ENCODE data around the gene LOXL1.

Gene LOXL1

GRCh38 chr15:73940061-73940981 lies 14.1 kb downstream of the LOXL1 start:
- DNase-seq, result no peak

- DNase-seq, result no peak
Measured at GRCh38 chr15:73941044-73941443, 14.8 kb downstream of the LOXL1 start.

GRCh38 chr15:73941449-73941848 lies 15.2 kb downstream of the LOXL1 start:
- DNase-seq, result no peak

GRCh38 chr15:73941871-73942635 lies 15.8 kb downstream of the LOXL1 start:
- no peak for DNase-seq

GRCh38 chr15:73942751-73943270 lies 16.5 kb downstream of the LOXL1 start:
- no peak for DNase-seq

GRCh38 chr15:73944161-73945129 lies 18.2 kb downstream of the LOXL1 start:
- no peak for DNase-seq

- no peak for DNase-seq
Measured at GRCh38 chr15:73945130-73945508, 18.9 kb downstream of the LOXL1 start.

- no peak for DNase-seq
Measured at GRCh38 chr15:73946046-73946721, 19.9 kb downstream of the LOXL1 start.

- DNase-seq, result no peak
Measured at GRCh38 chr15:73946795-73947370, 20.6 kb downstream of the LOXL1 start.

GRCh38 chr15:73947651-73948050 lies 21.4 kb downstream of the LOXL1 start:
- no peak for DNase-seq

- no peak for DNase-seq
Measured at GRCh38 chr15:73948396-73948795, 22.1 kb downstream of the LOXL1 start.

GRCh38 chr15:73948982-73949381 lies 22.7 kb downstream of the LOXL1 start:
- no peak for DNase-seq

- no peak for DNase-seq
Measured at GRCh38 chr15:73949496-73949895, 23.2 kb downstream of the LOXL1 start.

GRCh38 chr15:73950479-73950830 lies 24.2 kb downstream of the LOXL1 start:
- DNase-seq, result no peak

GRCh38 chr15:73950831-73951561 lies 24.7 kb downstream of the LOXL1 start:
- DNase-seq, result peak; percentile 71 to 72

GRCh38 chr15:73951601-73952000 lies 25.3 kb downstream of the LOXL1 start:
- no peak for DNase-seq

GRCh38 chr15:73952171-73952912 lies 26.1 kb downstream of the LOXL1 start:
- no peak for DNase-seq

- no peak for DNase-seq
Measured at GRCh38 chr15:73952913-73953750, 26.9 kb downstream of the LOXL1 start.

All from stimulated activated CD4-positive, alpha-beta T cell treated with anti-CD3 and anti-CD28 coated beads, Interleukin-2, amount 100 ng/mL, for 24 hours (primary cell).